Lower lobe of right lung (tissue), 2 donors: Measurements from ENCODE around the gene USP53. TPM values are rescaled to one million over a fixed set of nuclear protein-coding genes. Genes with fewer than 3 reads are reported as not detected.
"Not testable (repeated sequence)": the region's sequence is repeated elsewhere in the genome, so short reads cannot be mapped to it uniquely, and the experiment has no call there.

Source experiments
- ATAC-seq, 2 donors: fragments of 200-7000 bp; cut with Tn5 transposase; one replicate each; pipeline ENCODE4 v1.9.1; 2020 to 2022; ENCODE audit warnings: mild to moderate bottlenecking in 2 of 2, moderate library complexity in 2 of 2
- DNase-seq: peaks from one replicate; pipeline ENCODE4 v3.0.0-alpha.2; 2020
- H3K27ac ChIP-seq: fragments of 200-600 bp; one replicate; pipeline ENCODE4 v1.8.0; 2022
- H3K27me3 ChIP-seq: fragments of 200-600 bp; one replicate; pipeline ENCODE4 v1.8.0; 2022; ENCODE audit warnings: low read depth
- H3K36me3 ChIP-seq: fragments of 200-600 bp; one replicate; pipeline ENCODE4 v1.8.0; 2022; ENCODE audit warnings: mild to moderate bottlenecking
- H3K4me1 ChIP-seq: fragments of 200-600 bp; one replicate; pipeline ENCODE4 v1.8.0; 2022
- H3K4me3 ChIP-seq: fragments of 200-600 bp; one replicate; pipeline ENCODE4 v1.8.0; 2022; ENCODE audit warnings: mild to moderate bottlenecking
- H3K9me3 ChIP-seq: fragments of 200-600 bp; one replicate; pipeline ENCODE4 v1.8.0; 2022
- CTCF ChIP-seq: fragments of 200-600 bp; IDR thresholded peaks from one replicate; pipeline ENCODE4 v1.8.0; 2022; ENCODE audit warnings: antibody characterized with exemption, mild to moderate bottlenecking
- intact Hi-C: fragments of 100-400 bp; cut with DNase I; formaldehyde crosslinking; loops from one replicate; pipeline ENCODE4 v1.11.0; 2022
- total RNA-seq: library from RNA; stranded (reverse); fragmentation: NEBNext Ultra II Directional; extraction: Animal tissue kit (Norgen Biotek cat#: 25700); gene quantifications from one replicate; pipeline ENCODE4 v1.2.1, GENCODE V29; 2021
- donor health status: DM: no; HTN: yes; CAD: no; lungs with severe emphysema.

USP53 gene
- total RNA-seq, 1 donor from 2014 or later, result 45.8 TPM

- Histone ChIP-seq H3K27me3 (no peaks in the 10 kb centered on the region), H3K36me3 (no peaks in the 10 kb centered on the region), H3K27ac (no peak overlapping the region), H3K9me3 (no peaks in the 10 kb centered on the region), H3K4me3 (no peak overlapping the region), H3K4me1 (no peaks in the 10 kb centered on the region)
- no peak for ATAC-seq
- DNase-seq, result no peak
- TF ChIP-seq CTCF, result no peak
- intact Hi-C loops, result loop anchor here (10.0 kb wide), 1 partner anchor 740 kb away; no protein-coding TSS in a partner anchor
Measured at GRCh38 chr4:119315036-119315435, 102.5 kb downstream of the USP53 start.

GRCh38 chr4:119317990-119318389, 105.5 kb downstream of the USP53 start:
- intact Hi-C loops, result loop anchor here (10.0 kb wide), 1 partner anchor 737 kb away; no protein-coding TSS in a partner anchor
- Histone ChIP-seq H3K27ac (no peak overlapping the region), H3K36me3 (no peaks in the 10 kb centered on the region), H3K9me3 (no peaks in the 10 kb centered on the region), H3K27me3 (no peaks in the 10 kb centered on the region), H3K4me1 (no peaks in the 10 kb centered on the region), H3K4me3 (no peak overlapping the region)
- ATAC-seq (no peak), DNase-seq (no peak)
- TF ChIP-seq CTCF, result no peak

- intact Hi-C loops, result no loop called here
- H3K36me3 ChIP-seq, result no peaks in the 10 kb centered on the region
- no peak within 1 kb of the TSS for H3K4me3 ChIP-seq
- TF ChIP-seq CTCF, result no peak
- DNase-seq (no peak), ATAC-seq (no peak)
- H3K4me1 ChIP-seq, result no peaks in the 10 kb centered on the region
- H3K9me3 ChIP-seq, result no peaks in the 10 kb centered on the region
- H3K27me3 ChIP-seq, result no peaks in the 10 kb centered on the region
- no peak within 1 kb of the TSS for H3K27ac ChIP-seq
Measured at GRCh38 chr4:119321921-119322687, 109.6 kb downstream of the USP53 start, which contains the start of gene FABP2. FABP2 (minus strand) TSS chr4:119322138; CDS start chr4:119322102, 36 bp downstream.

- Histone ChIP-seq H3K4me3 (no peak overlapping the region), H3K9me3 (no peaks in the 10 kb centered on the region), H3K27ac (no peak overlapping the region), H3K4me1 (no peaks in the 10 kb centered on the region), H3K36me3 (no peaks in the 10 kb centered on the region), H3K27me3 (no peaks in the 10 kb centered on the region)
- no peak for TF ChIP-seq CTCF
- ATAC-seq (no peak), DNase-seq (no peak)
- intact Hi-C loops, result no loop called here
Measured at GRCh38 chr4:119328695-119329094, 116.2 kb downstream of the USP53 start.

GRCh38 chr4:119329835-119330620, 117.5 kb downstream of the USP53 start:
- ATAC-seq (no peak), DNase-seq (no peak)
- H3K27ac ChIP-seq, result no peak overlapping the region
- intact Hi-C loops, result no loop called here
- H3K9me3 ChIP-seq, result no peaks in the 10 kb centered on the region
- H3K4me1 ChIP-seq, result no peaks in the 10 kb centered on the region
- no peaks in the 10 kb centered on the region for H3K27me3 ChIP-seq
- H3K36me3 ChIP-seq, result no peaks in the 10 kb centered on the region
- H3K4me3 ChIP-seq, result no peak overlapping the region
- no peak for TF ChIP-seq CTCF

- H3K4me1 ChIP-seq, H3K36me3 ChIP-seq, H3K27me3 ChIP-seq, DNase-seq, H3K27ac ChIP-seq, H3K4me3 ChIP-seq, H3K9me3 ChIP-seq, intact Hi-C loops: not testable (repeated sequence)
- ATAC-seq, result peak; percentile 74 to 78
Measured at GRCh38 chr4:119336332-119336979, 123.9 kb downstream of the USP53 start.
